NCI-H2107 treated with DMSO at 0.1 percent for 48 hours (cell line): ENCODE results near the gene RAB24.
"Not testable (repeated sequence)": the region's sequence is repeated elsewhere in the genome, so short reads cannot be mapped to it uniquely, and the experiment has no call there.

Experiments
- DNase-seq: peaks from one replicate; lab custom pipeline; 2025; ENCODE audit not compliant: unreplicated experiment; lab: John Stamatoyannopoulos, UW

RAB24 gene

DNA sequence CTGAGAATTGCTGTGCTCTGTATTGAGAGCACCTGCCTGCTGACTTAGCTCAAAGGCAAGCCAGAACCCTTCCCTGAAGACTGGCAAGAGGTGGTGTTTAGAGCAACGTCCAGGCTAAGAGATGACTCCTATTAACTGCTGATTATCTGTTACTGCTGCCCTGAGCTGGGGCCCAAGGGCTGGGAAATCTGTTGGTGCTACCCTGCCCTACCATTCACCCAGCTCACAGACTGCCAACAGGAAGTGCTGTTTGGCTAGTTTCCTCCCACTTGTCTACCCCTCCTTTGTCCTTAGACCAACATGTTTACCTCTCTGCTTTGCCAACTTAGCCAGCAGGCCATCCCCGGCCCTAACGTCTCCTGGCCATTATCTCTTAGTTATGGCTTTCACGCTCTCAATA, 6.9 kb downstream of the RAB24 start:
- DNase-seq: no peak

DNA sequence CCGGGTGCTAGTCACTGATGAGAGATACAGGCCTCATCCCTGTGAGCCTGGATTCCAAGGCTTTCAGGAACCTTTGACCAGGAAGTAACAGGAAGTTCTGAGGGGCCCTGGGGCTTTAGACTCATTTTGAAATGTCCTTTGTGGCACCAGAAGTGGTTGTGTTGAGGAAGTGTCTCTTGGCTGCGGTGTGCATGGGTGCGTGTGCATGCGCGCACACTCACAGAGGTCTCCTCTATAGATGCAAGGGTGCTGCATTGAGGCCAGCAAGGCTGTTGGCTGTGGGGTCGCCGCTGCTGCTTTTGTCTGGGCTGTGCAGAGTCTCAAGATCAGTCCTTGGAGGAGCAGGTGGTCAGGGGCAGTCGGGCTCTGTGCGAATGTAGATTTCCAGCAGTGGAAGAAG, 7.6 kb downstream of the RAB24 start:
- no peak for DNase-seq

DNA sequence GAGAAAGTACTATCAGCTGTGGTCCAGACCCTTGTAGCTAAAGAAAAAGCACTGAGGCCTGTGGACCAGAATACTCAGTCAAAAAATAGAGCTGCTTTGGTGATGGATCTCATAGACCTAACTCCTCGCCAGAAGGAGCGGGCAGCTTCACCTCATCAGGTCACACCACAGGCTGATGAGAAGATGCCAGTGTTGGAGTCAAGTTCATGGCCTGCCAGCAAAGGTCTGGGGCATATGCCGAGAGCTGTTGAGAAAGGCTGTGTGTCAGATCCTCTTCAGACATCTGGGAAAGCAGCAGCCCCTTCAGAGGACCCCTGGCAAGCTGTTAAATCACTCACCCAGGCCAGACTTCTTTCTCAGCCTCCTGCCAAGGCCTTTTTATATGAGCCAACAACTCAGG, 8.9 kb downstream of the RAB24 start:
- no peak for DNase-seq

DNA sequence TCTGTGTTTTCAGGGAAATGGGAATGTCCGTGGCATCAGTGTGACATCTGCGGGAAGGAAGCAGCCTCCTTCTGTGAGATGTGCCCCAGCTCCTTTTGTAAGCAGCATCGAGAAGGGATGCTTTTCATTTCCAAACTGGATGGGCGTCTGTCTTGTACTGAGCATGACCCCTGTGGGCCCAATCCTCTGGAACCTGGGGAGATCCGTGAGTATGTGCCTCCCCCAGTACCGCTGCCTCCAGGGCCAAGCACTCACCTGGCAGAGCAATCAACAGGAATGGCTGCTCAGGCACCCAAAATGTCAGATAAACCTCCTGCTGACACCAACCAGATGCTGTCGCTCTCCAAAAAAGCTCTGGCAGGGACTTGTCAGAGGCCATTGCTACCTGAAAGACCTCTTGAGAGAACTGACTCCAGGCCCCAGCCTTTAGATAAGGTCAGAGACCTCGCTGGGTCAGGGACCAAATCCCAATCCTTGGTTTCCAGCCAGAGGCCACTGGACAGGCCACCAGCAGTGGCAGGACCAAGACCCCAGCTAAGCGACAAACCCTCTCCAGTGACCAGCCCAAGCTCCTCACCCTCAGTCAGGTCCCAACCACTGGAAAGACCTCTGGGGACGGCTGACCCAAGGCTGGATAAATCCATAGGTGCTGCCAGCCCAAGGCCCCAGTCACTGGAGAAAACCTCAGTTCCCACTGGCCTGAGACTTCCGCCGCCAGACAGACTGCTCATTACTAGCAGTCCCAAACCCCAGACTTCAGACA, 9.5 kb downstream of the RAB24 start:
- DNase-seq: no peak

DNA sequence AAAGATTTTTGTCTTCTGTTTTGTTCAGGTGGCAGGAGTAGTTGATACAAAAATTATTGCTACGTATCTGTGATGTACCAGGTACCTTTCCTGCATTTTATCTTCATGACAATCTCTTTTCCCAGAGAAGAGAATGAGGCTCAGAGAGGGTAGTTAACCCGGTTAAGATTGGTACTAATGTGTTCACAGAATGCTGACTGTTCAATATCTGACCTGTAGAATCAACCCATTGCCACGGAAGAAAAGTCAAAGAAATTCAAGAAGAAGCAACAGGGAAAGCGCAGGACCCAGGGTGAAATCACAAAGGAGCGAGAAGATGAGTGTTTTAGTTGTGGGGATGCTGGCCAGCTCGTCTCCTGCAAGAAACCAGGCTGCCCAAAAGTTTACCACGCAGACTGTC, 11.8 kb downstream of the RAB24 start:
- no peak for DNase-seq

DNA sequence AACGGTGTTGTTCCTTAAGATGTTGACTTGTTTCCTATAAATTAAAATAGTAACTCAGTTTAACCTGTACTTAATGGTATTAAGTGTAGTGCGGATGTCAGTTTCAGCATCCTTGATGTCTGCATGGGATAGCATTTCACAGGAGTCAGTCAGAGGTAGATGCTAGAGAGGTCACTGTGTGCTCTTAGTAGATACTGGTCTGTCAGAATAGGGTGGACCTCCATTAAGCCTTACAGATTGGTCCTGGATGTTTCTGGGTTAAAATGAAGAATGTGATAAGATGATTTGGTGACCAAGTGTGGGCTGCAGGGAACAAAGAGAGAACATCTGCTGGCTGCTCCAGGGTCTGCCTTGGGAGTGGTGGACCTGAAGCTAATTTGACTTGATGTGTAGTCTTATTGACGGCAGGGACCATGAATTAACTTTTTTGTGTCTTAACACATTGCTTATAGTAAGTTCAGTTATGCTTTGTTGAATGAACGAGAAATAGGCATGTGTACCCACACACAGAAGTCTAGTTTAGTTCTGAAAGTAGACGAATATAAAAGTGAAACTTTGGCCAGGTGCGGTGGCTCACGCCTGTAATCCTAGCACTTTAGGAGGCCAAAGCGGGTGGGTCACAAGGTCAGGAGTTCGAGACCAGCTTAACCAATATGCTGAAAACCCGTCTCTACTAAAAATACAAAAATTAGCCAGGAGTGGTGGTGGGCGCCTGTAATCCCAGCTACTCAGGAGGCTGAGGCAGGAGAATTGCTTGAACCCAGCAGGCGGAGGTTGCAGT, 12.5 kb downstream of the RAB24 start:
- DNase-seq: no peak

DNA sequence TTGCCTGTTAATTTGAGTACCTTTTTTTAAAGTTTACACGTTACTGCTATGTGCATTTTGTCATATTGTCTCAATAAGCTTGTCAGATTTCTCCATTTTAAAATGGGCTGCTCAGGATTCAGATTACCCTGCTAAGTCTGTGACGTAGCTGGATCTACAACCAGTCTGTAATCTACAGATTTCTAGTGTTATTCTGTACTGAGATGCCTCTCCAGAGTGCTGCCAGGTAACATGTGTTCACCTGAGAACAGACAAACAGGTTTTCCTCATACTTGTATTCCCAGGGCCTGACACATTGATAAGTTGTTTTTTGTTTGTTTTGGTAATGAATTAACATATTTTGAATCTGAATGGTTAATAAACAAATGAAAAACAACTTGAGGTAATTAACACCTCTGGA, 15.3 kb downstream of the RAB24 start:
- DNase-seq: no peak

DNA sequence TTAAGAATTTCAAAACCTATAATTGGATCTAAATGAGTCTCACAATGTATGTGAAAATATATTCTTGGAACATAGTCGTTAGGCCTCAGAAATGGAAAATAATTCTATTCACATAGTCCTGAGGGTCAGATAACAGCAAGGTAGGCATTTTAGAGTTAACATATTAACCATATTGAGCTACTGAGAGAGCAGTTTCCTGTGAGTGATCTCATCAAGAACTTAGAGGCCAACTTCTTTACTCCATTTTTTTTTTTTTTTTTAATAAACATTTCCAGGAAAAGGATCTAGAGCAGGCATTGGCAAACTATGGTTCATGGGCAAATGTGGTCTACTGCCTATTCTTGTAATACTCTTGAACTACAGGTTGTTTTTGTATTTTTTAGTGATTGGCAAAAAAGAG, 26.6 kb downstream of the RAB24 start:
- no peak for DNase-seq

DNA sequence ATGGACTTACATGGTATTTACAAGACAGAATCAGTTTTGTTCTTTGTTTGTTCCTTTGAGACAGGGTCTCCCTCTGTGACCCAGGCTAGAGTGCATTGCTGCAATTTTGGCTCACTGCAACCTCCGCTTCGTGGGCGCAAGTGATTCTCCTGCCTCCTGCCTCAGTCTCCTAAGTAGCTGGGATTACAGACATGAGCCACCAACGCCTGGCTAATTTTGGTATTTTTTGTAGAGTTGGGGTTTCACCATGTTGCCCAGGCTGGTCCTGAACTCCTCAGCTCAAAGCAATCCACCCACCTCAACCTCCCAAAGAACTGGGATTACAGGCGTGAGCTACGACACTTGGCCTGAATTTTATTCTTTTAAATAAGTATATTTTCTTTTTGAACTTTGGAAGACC, 27.6 kb downstream of the RAB24 start:
- no peak for DNase-seq

DNA sequence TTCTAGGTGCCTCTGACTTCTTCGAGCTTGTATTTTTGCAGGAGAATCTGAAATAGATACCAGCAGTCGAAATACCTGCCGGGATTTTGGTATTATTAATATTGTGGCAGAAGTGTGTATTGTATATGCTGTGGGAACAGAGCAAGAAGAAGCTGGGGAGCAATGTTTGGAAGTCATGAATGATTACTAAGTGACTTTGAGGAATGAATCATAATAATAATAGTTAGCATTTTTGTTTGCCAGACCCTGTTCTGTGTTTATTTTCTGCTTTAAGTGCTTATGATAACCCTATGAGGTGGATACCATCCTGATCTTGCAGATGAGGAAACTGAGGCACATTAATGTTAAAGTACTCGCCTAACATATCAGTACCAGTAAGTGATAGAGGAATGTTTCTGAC, 32.4 kb downstream of the RAB24 start:
- no peak for DNase-seq

DNA sequence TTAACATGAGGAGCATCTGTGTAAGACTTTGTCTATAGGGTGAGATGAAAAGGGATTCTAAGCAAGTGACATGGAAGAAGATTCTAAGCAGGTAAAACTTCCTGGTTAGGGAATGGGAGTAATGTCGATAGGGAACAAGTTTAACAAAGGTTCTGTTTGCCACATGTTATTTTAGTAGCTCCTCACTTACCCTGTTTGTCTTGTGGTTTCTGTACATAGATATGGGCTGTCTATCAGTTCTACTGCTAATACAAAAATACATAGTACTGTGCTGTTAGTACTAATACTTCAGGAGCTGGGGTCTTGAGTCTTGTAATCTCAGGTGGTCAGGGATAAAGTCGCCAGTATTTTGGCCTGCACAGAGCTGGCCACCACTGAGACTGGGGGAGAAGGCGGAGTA, 32.9 kb downstream of the RAB24 start:
- no peak for DNase-seq

DNA sequence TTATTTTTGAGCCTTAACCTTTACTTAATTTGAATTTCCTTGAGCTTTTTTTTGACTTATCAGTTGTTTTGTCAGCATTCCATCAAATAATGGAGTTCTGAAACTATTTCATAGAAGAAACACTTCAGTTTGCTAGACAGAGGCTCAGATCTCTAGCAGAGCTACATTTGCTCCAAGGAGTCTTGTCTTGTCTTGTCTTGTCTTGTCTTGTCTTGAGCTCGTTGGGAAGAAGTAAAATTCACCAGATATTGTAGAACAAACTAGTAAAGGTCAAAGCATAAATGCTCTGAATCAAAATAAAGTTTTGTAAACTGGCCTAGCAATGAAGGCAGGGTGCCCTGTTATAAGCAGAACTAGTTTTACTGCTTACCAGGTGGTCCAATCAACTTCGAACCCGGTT, 33.5 kb downstream of the RAB24 start:
- no peak for DNase-seq

DNA sequence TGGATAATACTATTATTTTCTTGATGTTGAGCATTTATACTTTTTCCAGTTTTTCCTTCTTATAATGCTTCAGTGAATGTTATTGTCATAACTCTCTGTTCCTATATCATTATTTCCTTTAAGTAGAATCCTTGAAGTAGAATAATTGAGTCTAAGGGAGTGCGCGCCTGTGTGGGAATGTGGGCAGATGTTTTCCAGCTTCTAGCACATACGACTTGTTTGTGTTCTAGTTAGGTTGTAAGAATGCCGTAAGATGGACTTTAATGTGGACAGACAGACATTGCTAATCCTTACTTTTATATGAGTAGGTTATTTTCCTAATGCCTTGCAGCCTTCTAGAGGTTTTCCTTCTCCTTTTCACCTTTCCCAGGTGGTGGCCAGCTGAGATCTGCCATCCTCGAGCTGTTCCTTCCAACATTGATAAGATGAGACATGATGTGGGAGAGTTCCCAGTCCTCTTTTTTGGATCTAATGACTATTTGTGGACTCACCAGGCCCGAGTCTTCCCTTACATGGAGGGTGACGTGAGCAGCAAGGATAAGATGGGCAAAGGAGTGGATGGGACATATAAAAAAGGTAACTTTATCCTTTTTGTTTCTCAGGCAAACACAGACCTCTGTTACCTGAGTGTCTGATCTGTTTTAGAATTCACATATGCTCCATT, 34.2 kb downstream of the RAB24 start:
- DNase-seq: no peak

DNA sequence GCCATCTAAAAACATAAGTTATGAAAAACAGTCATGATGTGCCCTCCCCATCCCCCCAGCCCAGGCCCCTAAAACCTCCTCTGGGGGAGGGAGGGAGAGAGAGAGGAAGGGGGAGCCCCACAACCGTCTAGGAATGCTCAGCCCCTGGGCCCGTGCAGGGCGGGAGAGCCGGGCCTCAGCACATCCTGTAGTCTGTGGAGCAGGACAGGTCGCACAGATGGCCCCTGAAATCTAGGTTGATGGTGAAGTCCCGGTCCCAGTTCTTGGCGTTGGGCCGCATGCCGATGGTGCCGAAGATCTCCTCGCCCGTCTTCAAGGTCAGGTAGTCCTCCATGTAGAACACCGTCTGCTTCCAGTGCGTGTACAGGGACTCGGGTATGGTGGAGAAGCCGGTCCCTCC, 38.1 kb downstream of the RAB24 start:
- DNase-seq: no peak

DNA sequence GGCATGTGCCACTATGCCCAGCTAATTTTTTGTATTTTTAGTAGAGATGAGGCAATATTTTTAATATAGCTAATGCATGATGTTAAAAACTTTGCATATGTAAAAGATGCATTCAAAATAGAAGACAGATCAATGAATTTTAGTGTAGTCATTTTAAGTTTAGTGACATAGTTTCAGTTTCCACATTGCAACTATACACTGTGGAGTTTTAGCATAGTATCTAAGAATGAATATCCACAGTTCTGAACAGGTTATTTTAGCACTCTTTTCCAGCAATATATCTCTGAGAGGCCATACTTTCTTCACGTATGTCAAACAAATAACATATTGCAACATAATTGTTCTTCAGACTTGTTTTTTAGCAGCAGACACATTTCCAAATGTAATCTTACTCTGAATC, 39.3 kb downstream of the RAB24 start:
- DNase-seq: no peak

DNA sequence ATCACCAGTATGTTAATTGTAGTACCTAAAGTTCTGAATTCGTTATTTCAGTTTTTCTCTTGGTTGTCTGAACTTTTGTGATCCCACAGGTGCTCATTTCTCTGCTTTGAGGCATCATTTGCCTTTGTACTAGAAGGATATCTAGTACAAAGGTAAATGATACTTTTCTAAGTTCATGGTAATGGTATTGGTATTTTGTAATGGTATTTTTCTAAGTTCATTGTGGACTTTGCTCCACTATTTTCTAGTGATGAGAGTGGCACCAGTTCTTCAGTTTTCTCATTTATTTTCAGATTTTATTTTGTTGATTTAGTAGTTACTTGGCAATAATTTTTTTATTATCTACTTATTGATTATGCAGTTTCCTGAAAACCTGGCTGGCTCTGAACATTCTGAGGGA, 42.0 kb downstream of the RAB24 start:
- DNase-seq: no peak

DNA sequence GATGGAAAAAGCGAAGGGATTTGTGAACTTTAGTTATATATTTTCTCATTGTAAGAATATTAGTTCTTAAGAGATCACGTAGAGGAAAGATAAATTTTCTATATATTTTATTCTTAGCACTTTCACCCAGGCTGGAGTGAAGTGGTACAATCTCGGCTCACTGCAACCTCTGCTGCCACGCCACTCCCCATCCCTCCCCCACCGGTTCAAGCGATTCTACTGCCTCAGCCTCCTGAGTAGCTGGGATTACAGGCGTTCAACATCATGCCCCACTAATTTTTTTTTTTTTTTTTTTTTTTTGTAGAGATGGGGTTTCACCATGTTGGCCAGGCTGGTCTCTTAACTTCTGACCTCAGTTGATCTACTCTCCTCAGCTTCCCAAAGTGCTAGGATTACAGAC, 42.6 kb downstream of the RAB24 start:
- DNase-seq: no peak

DNA sequence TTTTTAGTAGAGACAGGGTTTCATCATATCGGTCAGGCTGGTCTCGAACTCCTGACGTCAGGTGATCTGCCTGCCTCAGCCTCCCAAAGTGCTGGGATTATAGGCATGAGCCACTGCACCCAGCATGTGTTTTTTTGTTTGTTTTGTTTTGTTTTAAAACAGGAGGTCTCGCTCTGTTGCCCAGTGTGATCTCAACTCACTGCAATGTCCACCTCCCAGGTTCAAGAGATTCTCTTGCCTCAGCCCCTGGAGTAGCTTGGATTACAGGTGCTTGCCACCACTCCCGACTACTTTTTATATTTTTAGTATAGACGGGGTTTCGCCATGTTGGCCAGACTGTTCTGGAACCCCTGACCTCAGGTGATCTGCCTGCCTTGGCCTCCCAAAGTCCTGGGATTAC, 44.8 kb downstream of the RAB24 start:
- not testable (repeated sequence) for DNase-seq

DNA sequence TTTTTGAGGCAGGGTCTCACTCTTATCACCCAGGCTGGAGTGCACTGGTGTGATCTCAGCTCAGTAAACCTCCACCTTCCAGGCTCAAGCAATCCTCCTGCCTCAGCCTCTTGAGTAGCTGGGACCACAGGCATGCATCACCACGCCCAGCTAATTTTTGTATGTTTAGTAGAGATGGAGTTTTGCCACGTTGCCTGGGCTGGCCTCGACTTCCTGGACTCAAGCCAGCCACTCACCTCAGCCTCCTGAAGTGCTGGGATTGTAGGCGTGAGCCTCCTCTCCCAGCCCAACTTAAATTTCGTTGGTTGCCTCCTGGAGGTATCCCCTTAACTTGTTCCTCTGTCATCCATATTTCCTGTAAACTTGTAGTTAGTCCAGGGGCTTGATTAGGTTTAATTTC, 47.2 kb downstream of the RAB24 start:
- DNase-seq: no peak

DNA sequence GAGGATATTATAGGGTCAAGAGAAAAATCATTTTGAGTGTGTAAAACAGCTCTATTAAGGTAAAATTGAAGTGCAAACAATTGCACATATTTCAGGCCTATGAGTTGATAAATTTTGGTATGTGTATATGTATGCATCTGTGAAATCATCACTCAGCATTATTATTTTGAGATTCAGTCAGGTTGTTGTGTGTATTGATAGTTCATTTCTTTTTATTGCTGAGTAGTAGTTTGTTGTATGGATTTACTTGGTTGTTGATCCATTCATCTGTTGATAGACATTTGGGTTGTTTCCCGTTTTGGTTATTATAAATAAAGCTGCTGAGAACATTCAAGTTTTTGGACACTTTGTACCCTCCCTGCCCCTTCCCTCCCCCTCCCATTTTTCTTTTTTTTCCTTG, 50.3 kb downstream of the RAB24 start:
- no peak for DNase-seq
